ENCODE measurements around the gene QKI.
A peak's percentile ranks its signal among the peaks of the same experiment; 100 is the strongest.

The QKI gene

GRCh38 chr6:163405412-163406309, 8.9 kb upstream of the QKI start:
- TF ChIP-seq CTCF (IDR thresholded peaks at IDR 0.05; ENCODE audit: low read depth, low read length, missing control alignments): no peak
- peak overlapping the region; percentile 6 for H3K4me3 ChIP-seq (ENCODE audit: low read depth, low read length)
- no peak for DNase-seq (ENCODE audit: low read depth)

GRCh38 chr6:163406366-163406765, 8.2 kb upstream of the QKI start:
- H3K4me3 ChIP-seq (ENCODE audit: low read depth, low read length): peak overlapping the region; percentile 6; the same call in 1 of the 2 replicates
- no peak for TF ChIP-seq CTCF (IDR thresholded peaks at IDR 0.05; ENCODE audit: low read depth, low read length, missing control alignments)
- DNase-seq (ENCODE audit: low read depth): no peak

- H3K4me3 ChIP-seq (ENCODE audit: low read depth, low read length): no peak overlapping the region
- TF ChIP-seq CTCF (IDR thresholded peaks at IDR 0.05; ENCODE audit: low read depth, low read length, missing control alignments): no peak
- no peak for DNase-seq (ENCODE audit: low read depth)
Measured at GRCh38 chr6:163406830-163407229, 7.7 kb upstream of the QKI start.

- H3K4me3 ChIP-seq (ENCODE audit: low read depth, low read length): no peak overlapping the region
- no peak for TF ChIP-seq CTCF (IDR thresholded peaks at IDR 0.05; ENCODE audit: low read depth, low read length, missing control alignments)
- DNase-seq (ENCODE audit: low read depth): no peak
Measured at GRCh38 chr6:163408352-163408991, 6.0 kb upstream of the QKI start.

- TF ChIP-seq CTCF (IDR thresholded peaks at IDR 0.05; ENCODE audit: low read depth, low read length, missing control alignments): no peak
- DNase-seq (ENCODE audit: low read depth): no peak
Measured at GRCh38 chr6:163409712-163410111, 4.8 kb upstream of the QKI start.

GRCh38 chr6:163412341-163412740, 2.2 kb upstream of the QKI start:
- peak overlapping the region; percentile 91; the same call in 1 of the 2 replicates for H3K4me3 ChIP-seq (ENCODE audit: low read depth, low read length)
- no peak for TF ChIP-seq CTCF (IDR thresholded peaks at IDR 0.05; ENCODE audit: low read depth, low read length, missing control alignments)
- no peak for DNase-seq (ENCODE audit: low read depth)

More at GRCh38 chr6:163409712-163410111, 4.8 kb upstream of the QKI start:
- H3K4me3 ChIP-seq (ENCODE audit: low read depth, low read length): no peak overlapping the region

All from GM12864 (cell line).